KBM-7 (cell line): ENCODE results near the gene PPIP5K1.

ENCODE experiments used
- DNase-seq: peaks from one replicate; pipeline ENCODE4 v3.0.0-alpha.2; 2015
- in situ Hi-C: fragments of 300-500 bp; cut with MboI; formaldehyde crosslinking; loops from 2 replicates; pipeline ENCODE4 v1.14.3; 2020; ENCODE audit warnings: low sequenced_read_pairs, low pct_unique_long_range_greater_than_20kb, mixed read lengths

Gene PPIP5K1

GRCh38 chr15:43522247-43522646 is 67.8 kb downstream of the PPIP5K1 start:
- DNase-seq, result no peak
- in situ Hi-C loops, result no loop called here

DNA sequence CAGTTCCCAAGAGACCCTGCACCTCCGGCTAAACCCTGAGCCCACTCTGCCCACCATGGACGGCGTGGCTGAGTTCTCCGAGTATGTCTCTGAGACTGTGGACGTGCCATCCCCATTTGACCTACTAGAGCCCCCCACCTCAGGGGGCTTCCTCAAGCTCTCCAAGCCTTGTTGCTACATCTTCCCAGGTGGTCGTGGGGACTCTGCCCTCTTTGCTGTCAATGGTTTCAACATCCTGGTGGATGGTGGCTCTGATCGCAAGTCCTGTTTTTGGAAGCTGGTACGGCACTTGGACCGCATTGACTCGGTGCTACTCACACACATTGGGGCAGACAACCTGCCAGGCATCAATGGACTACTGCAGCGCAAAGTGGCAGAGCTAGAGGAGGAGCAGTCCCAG is 68.6 kb downstream of the PPIP5K1 start:
- in situ Hi-C loops, result no loop called here
- no peak for DNase-seq

- DNase-seq, result no peak
- in situ Hi-C loops, result no loop called here
Observed at GRCh38 chr15:43520138-43520537, 69.9 kb downstream of the PPIP5K1 start.

DNA sequence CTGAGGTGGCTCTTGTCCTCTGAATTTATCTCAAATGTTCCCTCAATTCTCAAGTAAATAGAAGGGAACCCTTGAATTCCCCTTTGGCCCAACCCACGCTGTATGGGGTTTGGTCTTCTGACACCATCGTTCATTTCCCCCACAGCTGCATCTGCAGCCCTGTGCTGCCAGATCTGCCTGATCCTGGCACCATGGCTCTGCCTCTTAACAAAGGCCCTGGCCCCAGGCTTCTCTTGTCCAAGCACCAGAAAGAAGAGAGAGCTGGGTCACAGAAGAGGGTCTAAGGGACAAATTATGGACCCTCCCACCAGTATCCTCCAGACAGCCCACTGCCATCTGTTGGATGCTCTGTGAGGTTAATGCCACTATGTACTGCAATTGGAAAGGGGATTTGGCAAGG is 70.8 kb downstream of the PPIP5K1 start:
- in situ Hi-C loops, result no loop called here
- no peak for DNase-seq

- in situ Hi-C loops, result no loop called here
- DNase-seq, result peak; percentile 64
Observed at GRCh38 chr15:43518197-43518761, 71.7 kb downstream of the PPIP5K1 start.

- peak; percentile 49 for DNase-seq
- in situ Hi-C loops, result no loop called here
Observed at GRCh38 chr15:43517354-43518196, 72.4 kb downstream of the PPIP5K1 start, which contains the start of gene MAP1A. MAP1A (plus strand) TSS chr15:43517608; CDS start chr15:43521474, 3,866 bp downstream.

DNA sequence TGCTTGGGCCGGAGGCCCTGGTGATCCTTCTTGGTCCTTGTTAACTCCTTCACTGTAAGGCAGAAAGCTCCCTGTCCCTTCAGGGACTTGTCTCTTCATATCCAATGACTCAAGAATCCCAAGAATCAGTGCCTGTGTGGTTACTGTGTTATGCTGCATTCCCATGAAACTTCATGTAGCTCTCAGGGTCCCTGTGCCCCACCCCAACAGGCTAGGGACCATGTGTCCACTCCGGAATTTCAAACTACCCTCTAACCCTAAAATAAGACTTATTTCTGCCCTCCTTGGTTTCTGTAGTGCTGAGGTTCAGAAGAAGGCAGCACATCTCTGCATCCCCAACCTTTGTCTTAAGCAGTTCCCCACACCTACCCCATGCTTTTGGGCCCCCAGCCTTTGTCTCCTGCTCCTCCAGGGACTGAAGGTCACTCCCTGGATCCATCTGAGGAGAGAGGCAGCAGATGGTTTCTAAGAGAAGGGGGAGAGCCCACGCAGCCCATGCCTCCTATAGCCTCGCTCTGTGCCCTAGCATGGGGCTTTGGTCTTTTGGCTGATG is 73.1 kb downstream of the PPIP5K1 start:
- in situ Hi-C loops, result no loop called here
- no peak for DNase-seq

- no peak for DNase-seq
- in situ Hi-C loops, result no loop called here
Observed at GRCh38 chr15:43516185-43516584, 73.8 kb downstream of the PPIP5K1 start.

- DNase-seq, result no peak
- in situ Hi-C loops, result no loop called here
Observed at GRCh38 chr15:43515741-43516140, 74.3 kb downstream of the PPIP5K1 start.

GRCh38 chr15:43514241-43515057 is 75.6 kb downstream of the PPIP5K1 start:
- in situ Hi-C loops, result no loop called here
- DNase-seq, result peak; percentile 60

- in situ Hi-C loops, result no loop called here
Observed at GRCh38 chr15:43513550-43513949, 76.5 kb downstream of the PPIP5K1 start.

DNA sequence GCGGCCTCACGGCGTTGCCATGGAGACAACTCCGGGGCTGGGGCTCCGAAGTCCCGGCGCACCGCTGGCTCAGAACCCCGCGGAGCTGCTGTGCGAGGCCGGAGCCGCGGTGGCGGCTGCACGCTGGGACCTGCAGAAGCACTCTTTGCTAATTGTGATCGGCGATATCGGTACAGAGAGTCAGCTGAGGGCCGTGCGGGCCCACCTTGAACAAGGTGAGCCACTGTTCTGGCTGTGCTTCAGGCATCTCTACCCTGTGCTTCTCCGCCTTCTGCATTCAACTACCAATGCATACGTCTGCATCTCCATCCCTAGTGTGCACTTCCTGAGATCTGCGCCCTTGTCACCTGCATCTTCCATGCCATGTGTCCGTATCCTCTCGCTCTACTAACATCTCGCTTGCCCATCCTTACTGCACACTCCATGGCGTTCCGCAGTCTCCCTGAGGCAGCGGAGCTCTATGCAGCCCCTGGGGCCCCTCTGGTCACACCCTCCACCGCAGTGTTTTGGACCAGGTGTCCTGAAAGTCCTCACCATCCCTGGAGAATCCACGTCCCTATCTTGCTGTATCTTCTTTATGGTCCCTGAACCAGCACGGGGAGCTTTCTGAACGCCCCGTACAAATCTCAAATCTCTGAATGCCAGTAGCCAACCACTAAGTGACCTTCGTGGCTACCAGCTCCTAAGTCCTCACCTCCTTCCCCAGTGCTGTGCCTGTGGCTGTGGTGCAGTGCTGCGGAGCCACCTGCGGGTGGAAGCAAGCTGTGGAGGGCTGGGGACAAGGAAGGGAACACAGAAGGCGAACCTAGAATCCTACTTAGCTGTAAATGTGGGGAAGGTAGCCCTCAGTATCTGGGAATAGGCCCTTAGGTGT is 78.8 kb downstream of the PPIP5K1 start:
- DNase-seq, result peak; percentile 53
- in situ Hi-C loops, result no loop called here

More at GRCh38 chr15:43513550-43513949, 76.5 kb downstream of the PPIP5K1 start:
- no peak for DNase-seq

- in situ Hi-C loops, result no loop called here
- peak; percentile 98 for DNase-seq
Observed at GRCh38 chr15:43510200-43511011, 79.6 kb downstream of the PPIP5K1 start.

DNA sequence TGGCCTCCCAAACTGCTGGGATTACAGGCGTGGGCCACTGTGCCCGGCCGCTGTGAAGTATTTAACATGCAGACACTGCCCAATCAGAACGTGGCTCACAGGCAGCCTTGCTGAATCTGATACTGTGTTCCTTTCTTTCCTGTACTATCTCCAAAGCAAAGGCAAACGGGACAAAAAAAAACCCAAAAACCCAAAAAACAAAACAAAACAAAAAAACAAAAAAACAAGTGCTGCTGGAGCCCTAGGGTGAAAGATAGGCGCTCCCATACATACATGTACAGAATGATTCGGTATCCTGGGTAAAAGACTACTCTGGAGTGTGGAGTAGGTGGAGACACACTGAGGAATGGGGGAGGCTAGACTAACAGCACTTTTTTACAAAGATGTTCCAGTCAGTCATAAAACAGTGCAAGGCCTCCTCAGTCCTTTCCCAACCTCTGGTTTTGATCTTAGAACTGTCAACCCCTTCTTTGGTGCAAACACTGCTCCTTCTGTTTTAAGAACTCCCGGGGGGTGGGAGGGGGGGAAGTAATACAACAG is 80.3 kb downstream of the PPIP5K1 start:
- in situ Hi-C loops, result no loop called here
- DNase-seq, result no peak

DNA sequence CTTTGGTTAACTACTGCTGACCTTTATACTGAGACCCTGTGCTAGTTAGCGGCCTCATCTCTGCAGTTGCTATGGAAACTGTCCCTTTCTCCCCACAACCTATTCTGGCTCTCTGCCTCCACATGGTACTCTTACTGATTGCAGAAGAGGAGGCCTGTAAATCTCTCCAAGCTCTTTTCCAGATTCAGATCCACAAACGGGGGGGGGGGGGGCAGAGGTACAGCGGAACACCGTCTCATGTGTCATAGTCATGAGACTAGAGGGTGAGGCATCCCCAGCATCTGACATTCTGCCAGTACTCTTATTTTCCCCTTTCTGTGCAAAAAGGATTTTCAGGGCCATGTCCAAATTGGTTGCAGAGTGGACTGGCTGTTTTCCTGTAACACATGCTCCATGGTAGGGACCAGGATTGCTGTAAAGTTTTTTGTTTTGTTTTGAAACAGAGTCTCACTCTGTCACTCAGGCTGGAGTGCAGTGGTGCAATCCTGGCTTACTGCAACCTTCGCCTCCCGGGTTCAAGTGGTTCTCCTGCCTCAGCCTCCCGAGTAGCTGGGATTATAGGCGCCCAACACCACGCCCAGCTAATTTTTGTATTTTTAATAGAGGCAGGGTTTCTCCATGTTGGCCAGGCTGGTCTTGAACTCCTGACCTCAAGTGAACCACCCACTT is 80.9 kb downstream of the PPIP5K1 start:
- in situ Hi-C loops, result no loop called here
- DNase-seq, result no peak

GRCh38 chr15:43508421-43508820 is 81.6 kb downstream of the PPIP5K1 start:
- no peak for DNase-seq
- in situ Hi-C loops, result no loop called here

DNA sequence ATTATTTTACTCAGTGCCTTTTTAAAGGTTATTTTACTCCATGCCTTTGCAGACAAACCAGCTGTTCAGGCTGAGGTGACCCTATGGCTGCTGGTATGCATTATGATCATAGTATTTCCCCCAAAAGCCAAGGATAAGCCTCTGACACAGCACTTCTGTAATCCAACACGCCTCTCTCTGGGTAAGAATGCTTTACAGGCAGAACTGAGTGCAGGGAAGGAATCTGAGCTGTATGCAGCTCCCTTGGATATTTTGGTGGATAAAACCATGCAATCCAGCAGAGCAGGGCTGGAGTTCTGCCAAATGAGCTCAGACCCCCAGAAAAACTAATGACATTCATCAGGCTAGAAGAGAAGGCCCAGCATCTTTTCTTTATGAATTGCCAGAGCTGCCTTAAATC is 84.3 kb downstream of the PPIP5K1 start:
- no peak for DNase-seq
- in situ Hi-C loops, result no loop called here
